T-cell (primary cell): Measurements from ENCODE around the gene CACNG4. TPM values are rescaled to one million over a fixed set of nuclear protein-coding genes. Genes with fewer than 3 reads are reported as not detected.

Experiments used
- ATAC-seq, 4 experiments: fragments of 200-7000 bp in 3 of 4; fragments of 150-1000 bp in 1 of 4; cut with Tn5 transposase; replicated peaks in 1 of 4; 1 replicate in 3 of 4; 2 replicates in 1 of 4; pipeline ENCODE4 v1.10.0; 2021; ENCODE audit warnings: moderate library complexity in 3 of 4, mild to moderate bottlenecking in 2 of 4, moderate number of reproducible peaks in 1 of 4
- CTCF ChIA-PET, 2 donors: fragments of 300-600 bp; sonication (Branson Sonifier 250); formaldehyde crosslinking; loops; one replicate each; lab custom pipeline; 2022; ENCODE audit warnings: antibody characterized with exemption in 2 of 2; lab: Charles Lee
- POLR2A ChIA-PET, 2 donors: fragments of 300-600 bp; sonication (Branson Sonifier 250); formaldehyde crosslinking; loops; one replicate each; lab custom pipeline; 2022; ENCODE audit warnings: antibody characterized with exemption in 2 of 2; lab: Charles Lee
- DNase-seq, 35 experiments: peaks; one replicate each; pipeline versions ENCODE4 v3.0.0 to v3.0.0-alpha.2; 2013 to 2023
- H3K27ac ChIP-seq: one replicate; pipeline ENCODE4 v1.5.1; 2013; ENCODE audit warnings: low read length
- H3K27me3 ChIP-seq, 2 experiments: replicated peaks in 1 of 2; 1 replicate in 1 of 2; 2 replicates in 1 of 2; pipeline versions ENCODE4 v1.6.1 to v1.7.0; 2013; ENCODE audit warnings: low read length in 1 of 2, mixed read lengths in 1 of 2; ENCODE audit not compliant: control insufficient read depth in 2 of 2, insufficient read depth in 2 of 2; ENCODE audit errors: extremely low read depth in 1 of 2
- H3K36me3 ChIP-seq, 2 donors: 1 replicate in 1 of 2; 2 replicates in 1 of 2; pipeline versions ENCODE4 v1.6.1 to v1.7.0; 2013; ENCODE audit warnings: low read length in 1 of 2; ENCODE audit not compliant: control insufficient read depth in 2 of 2, insufficient read depth in 1 of 2; ENCODE audit errors: extremely low read depth in 1 of 2
- H3K4me1 ChIP-seq, 2 experiments: 1 replicate in 1 of 2; 2 replicates in 1 of 2; pipeline versions ENCODE4 v1.6.1 to v1.7.0; 2013; ENCODE audit warnings: low read length in 2 of 2, mixed read lengths in 1 of 2; ENCODE audit not compliant: insufficient read depth in 2 of 2, control insufficient read depth in 1 of 2; ENCODE audit errors: extremely low read depth in 1 of 2
- H3K4me3 ChIP-seq, 2 donors: 1 replicate in 1 of 2; 2 replicates in 1 of 2; pipeline versions ENCODE4 v1.5.1 to v1.7.0; 2013; ENCODE audit warnings: mild to moderate bottlenecking in 2 of 2, low read length in 1 of 2, moderate library complexity in 1 of 2; ENCODE audit not compliant: control insufficient read depth in 1 of 2; ENCODE audit errors: extremely low read depth in 1 of 2
- H3K9me3 ChIP-seq: 2 replicates; pipeline ENCODE4 v1.7.0; 2013
- H3K27ac Mint-ChIP-seq, 2 donors: one replicate each; pipeline ENCODE4 v1.8.0; 2020 to 2021; ENCODE audit warnings: mild to moderate bottlenecking in 2 of 2, mixed read lengths in 2 of 2
- H3K27me3 Mint-ChIP-seq, 2 donors: one replicate each; pipeline ENCODE4 v1.8.0; 2021 to 2022; ENCODE audit warnings: mixed read lengths in 2 of 2
- H3K36me3 Mint-ChIP-seq: one replicate; pipeline ENCODE4 v1.8.0; 2021; ENCODE audit warnings: mixed read lengths
- H3K4me1 Mint-ChIP-seq, 3 donors: one replicate each; pipeline ENCODE4 v1.8.0; 2020 to 2022; ENCODE audit warnings: mixed read lengths in 3 of 3, mild to moderate bottlenecking in 1 of 3
- H3K4me3 Mint-ChIP-seq, 3 donors: one replicate each; pipeline ENCODE4 v1.8.0; 2020 to 2022; ENCODE audit warnings: mild to moderate bottlenecking in 3 of 3, mixed read lengths in 3 of 3, moderate library complexity in 3 of 3
- H3K9me3 Mint-ChIP-seq, 3 donors: one replicate each; pipeline ENCODE4 v1.8.0; 2020 to 2022; ENCODE audit warnings: mixed read lengths in 3 of 3
- WGBS: methylation state at CpG from one replicate; pipeline ENCODE4 v1.1.5; 2013; ENCODE audit warnings: missing lambda C conversion rate; ENCODE audit not compliant: insufficient coverage; 5-methylcytosine and 5-hydroxymethylcytosine counted together
- total RNA-seq, 35 experiments: library from RNA in 6 of 35; stranded (reverse) in 6 of 35; fragments of 120-200 nt in 1 of 35; gene quantifications; one replicate each; pipeline versions ENCODE4 v1.2.1 to v1.2.4 and lab custom pipeline; 2013 to 2026

The CACNG4 gene
- total RNA-seq, 5 donors from 2014 or later (not counting 1 experiment from before 2014, with no cell fraction given), result 0.06 to 0.20 (median 0.13) TPM; not detected in 2

DNA sequence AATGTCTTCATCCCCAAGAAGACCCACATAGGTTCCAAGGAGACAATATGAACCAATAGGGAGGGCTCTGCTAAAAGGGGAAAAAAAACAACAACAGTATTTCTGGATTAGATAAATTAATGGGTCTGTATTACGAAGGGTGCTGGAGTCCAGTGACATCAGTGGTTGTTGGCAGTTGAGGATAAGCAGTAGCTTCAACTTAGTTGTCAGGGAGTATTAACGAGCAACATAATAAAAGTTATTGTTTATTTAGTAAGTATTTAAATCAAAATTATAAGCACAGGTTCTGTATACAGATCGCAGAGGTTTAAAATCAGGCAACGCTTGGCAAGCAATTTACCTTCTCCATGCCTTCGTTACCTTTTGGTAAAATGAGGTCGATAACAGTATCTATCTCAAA is 7.6 kb upstream of the CACNG4 start:
- DNase-seq, result no peak
- H3K4me1 Mint-ChIP-seq, result no peaks in the 10 kb centered on the region
- H3K9me3 Mint-ChIP-seq, result no peaks in the 10 kb centered on the region
- H3K4me3 ChIP-seq, result no peak overlapping the region
- no peaks in the 10 kb centered on the region for H3K36me3 Mint-ChIP-seq
- no peaks in the 10 kb centered on the region for H3K9me3 ChIP-seq
- no peak for ATAC-seq
- H3K27ac ChIP-seq, result no peak overlapping the region
- H3K4me3 Mint-ChIP-seq, result no peak overlapping the region
- CTCF ChIA-PET, result no interaction called here
- POLR2A ChIA-PET, result interaction anchor here in 1 of 2 donors (0.5 to 0.9 kb wide), 2 partner anchors 144 to 1894 kb away, joined by 3 to 4 read pairs; no protein-coding TSS in a partner anchor
- no peaks in the 10 kb centered on the region for H3K4me1 ChIP-seq
- peaks cover 0 to 41% of the 10 kb centered on the region in 2 experiments for H3K27me3 ChIP-seq
- no peaks in the 10 kb centered on the region for H3K36me3 ChIP-seq
- H3K27me3 Mint-ChIP-seq, result peaks cover 12 to 17% of the 10 kb centered on the region in 2 donors
- H3K27ac Mint-ChIP-seq, result no peak overlapping the region
- WGBS, result 96% methylated on average over 4 of the region's 6 CpGs

- no peaks in the 10 kb centered on the region for H3K4me1 Mint-ChIP-seq
- ChIA-PET POLR2A (interaction anchor here in 1 of 2 donors (0.5 to 0.9 kb wide), 2 partner anchors 145 to 1894 kb away, joined by 3 to 4 read pairs; no protein-coding TSS in a partner anchor), CTCF (interaction anchor here in 1 of 2 donors (0.6 kb wide), 1 partner anchor 14 kb away, joined by 5 read pairs; no protein-coding TSS in a partner anchor)
- no peaks in the 10 kb centered on the region for H3K4me1 ChIP-seq
- no peak overlapping the region for H3K27ac ChIP-seq
- H3K27me3 ChIP-seq, result peaks cover 3 to 45% of the 10 kb centered on the region in 2 experiments
- H3K4me3 ChIP-seq, result no peak overlapping the region
- 90% methylated on average over 2 of the region's 8 CpGs for WGBS
- H3K9me3 ChIP-seq, result no peaks in the 10 kb centered on the region
- ATAC-seq (no peak), DNase-seq (no peak)
- H3K27me3 Mint-ChIP-seq, result peaks cover 16 to 21% of the 10 kb centered on the region in 2 donors
- H3K36me3 ChIP-seq, result no peaks in the 10 kb centered on the region
- no peaks in the 10 kb centered on the region for H3K36me3 Mint-ChIP-seq
- H3K27ac Mint-ChIP-seq, result no peak overlapping the region
- H3K9me3 Mint-ChIP-seq, result no peaks in the 10 kb centered on the region
- H3K4me3 Mint-ChIP-seq, result no peak overlapping the region
Observed at GRCh38 chr17:66957343-66957742, 7.2 kb upstream of the CACNG4 start.

DNA sequence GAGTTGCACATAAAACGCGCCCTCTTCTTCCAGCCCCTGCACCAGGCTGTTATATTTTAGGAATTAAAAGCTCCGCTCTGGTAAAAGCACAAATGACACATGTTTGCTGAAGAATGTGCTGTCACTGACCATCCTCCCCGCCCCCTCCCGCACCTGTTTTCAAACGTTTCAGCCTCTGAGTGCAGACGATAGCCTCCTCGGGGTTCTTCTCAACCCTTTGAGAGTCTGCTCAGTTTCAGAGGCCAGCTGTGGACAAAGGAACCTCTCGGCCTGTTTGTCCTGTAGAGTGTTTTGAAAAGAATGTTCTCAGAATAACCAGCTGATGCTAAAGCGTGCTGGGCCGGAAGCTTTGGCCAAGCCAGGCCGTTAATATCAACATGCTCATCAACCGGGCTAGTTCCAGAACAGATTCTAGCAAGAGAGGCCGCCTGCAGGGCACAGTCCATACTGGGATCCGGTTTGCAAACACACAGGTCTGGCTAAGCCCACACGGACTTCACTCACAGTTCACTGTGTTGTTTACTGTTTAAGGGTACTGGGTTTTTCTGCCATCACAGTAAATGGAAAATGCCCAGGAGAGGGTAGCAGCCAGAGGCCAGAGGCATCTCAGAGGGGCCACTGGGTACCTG is 6.4 kb upstream of the CACNG4 start:
- no peaks in the 10 kb centered on the region for H3K36me3 ChIP-seq
- peaks cover 4 to 47% of the 10 kb centered on the region in 2 experiments for H3K27me3 ChIP-seq
- ATAC-seq (no peak), DNase-seq (no peak)
- ChIA-PET POLR2A (no interaction called here), CTCF (interaction anchor here in 1 of 2 donors (0.6 kb wide), 1 partner anchor 15 kb away, joined by 5 read pairs; no protein-coding TSS in a partner anchor)
- WGBS, result 76% methylated on average over 14 of the region's 16 CpGs
- Mint-ChIP-seq H3K4me1 (peaks cover 0 to 2% (median 0%) of the 10 kb centered on the region in 3 donors), H3K36me3 (no peaks in the 10 kb centered on the region), H3K27me3 (peaks cover 23 to 27% of the 10 kb centered on the region in 2 donors), H3K27ac (no peak overlapping the region), H3K9me3 (no peaks in the 10 kb centered on the region), H3K4me3 (no peak overlapping the region)
- no peak overlapping the region for H3K27ac ChIP-seq
- no peaks in the 10 kb centered on the region for H3K4me1 ChIP-seq
- no peak overlapping the region for H3K4me3 ChIP-seq
- H3K9me3 ChIP-seq, result no peaks in the 10 kb centered on the region

DNA sequence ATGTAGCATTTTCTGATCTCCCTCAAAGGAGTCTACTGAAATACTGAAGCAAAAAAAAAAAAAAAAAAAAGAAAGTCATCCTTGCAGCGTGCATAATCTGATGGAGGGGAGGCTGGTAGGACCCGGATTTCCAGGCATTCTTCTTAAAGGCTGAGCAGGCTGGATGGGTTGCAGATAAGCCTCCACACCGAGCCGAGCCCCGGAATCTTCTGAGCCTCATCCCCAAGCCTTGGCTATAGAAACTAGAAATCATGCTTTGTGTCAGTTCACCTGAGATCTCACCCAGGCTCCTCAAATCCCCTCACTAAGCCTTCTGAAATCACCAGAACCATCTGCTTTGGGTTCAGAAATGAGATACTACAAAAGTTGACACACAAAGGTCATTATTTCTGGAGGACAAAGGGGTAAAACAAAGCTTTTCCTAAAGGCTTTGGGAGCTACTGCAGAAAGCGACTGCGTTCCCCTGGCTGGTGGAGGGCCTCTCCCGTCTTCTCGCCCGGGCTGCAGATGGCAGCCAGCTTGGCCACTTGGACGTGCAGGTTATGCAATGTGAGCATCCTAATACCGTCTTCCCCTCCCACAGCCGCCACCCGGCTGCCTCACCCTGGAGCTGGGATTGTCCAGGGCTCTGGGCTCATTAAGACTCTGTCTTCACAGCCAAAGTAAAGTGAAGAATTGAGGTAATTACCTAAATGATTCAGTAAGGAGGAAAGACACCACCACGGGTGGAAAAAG is 4.7 kb upstream of the CACNG4 start:
- Mint-ChIP-seq H3K27ac (no peak overlapping the region), H3K4me1 (peaks cover 0 to 11% (median 5%) of the 10 kb centered on the region in 3 donors), H3K36me3 (no peaks in the 10 kb centered on the region), H3K4me3 (no peak overlapping the region), H3K27me3 (peaks cover 34 to 35% of the 10 kb centered on the region in 2 donors), H3K9me3 (no peaks in the 10 kb centered on the region)
- DNase-seq, result no peak
- ATAC-seq, result no peak
- Histone ChIP-seq H3K4me1 (peaks cover 0 to under 1% of the 10 kb centered on the region in 2 experiments), H3K9me3 (no peaks in the 10 kb centered on the region), H3K4me3 (no peak overlapping the region), H3K36me3 (no peaks in the 10 kb centered on the region), H3K27me3 (peaks cover 4 to 47% of the 10 kb centered on the region in 2 experiments), H3K27ac (no peak overlapping the region)
- ChIA-PET CTCF (no interaction called here), POLR2A (no interaction called here)
- 88% methylated on average over 9 of the region's 15 CpGs for WGBS

GRCh38 chr17:66960613-66961012 is 3.9 kb upstream of the CACNG4 start:
- no peak overlapping the region for H3K27ac Mint-ChIP-seq
- Histone ChIP-seq H3K4me1 (peaks cover 0 to 3% of the 10 kb centered on the region in 2 experiments), H3K4me3 (no peak overlapping the region), H3K9me3 (no peaks in the 10 kb centered on the region), H3K27me3 (peaks cover 4 to 52% of the 10 kb centered on the region in 2 experiments), H3K27ac (no peak overlapping the region), H3K36me3 (no peaks in the 10 kb centered on the region)
- peaks cover 0 to 11% (median 5%) of the 10 kb centered on the region in 3 donors for H3K4me1 Mint-ChIP-seq
- H3K27me3 Mint-ChIP-seq, result peaks cover 34 to 36% of the 10 kb centered on the region in 2 donors
- no peak overlapping the region for H3K4me3 Mint-ChIP-seq
- 91% methylated on average over 6 of the region's 8 CpGs for WGBS
- H3K9me3 Mint-ChIP-seq, result no peaks in the 10 kb centered on the region
- ChIA-PET POLR2A (no interaction called here), CTCF (no interaction called here)
- ATAC-seq (no peak), DNase-seq (no peak)
- no peaks in the 10 kb centered on the region for H3K36me3 Mint-ChIP-seq

DNA sequence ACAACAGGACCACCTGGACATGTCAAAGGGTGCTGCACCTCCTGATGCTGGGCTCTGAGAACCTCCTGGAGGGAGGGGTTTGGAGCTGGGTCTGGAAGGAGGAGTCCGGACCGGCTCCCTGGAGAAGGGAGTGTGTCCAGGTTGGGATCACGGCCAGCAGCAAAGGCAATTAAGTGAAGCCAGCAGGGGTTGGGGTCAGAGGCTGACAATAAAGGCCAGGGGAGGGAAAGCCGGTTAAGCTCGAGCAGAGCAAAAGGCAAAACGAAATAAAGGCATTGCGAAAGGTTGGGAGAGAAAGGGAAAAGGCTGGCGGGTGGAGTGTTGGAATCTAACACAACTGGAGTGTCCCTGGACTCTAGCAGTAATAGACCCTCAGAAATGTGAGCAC is 992 bp upstream of the CACNG4 start:
- Histone ChIP-seq H3K4me1 (peaks cover 0 to 12% of the 10 kb centered on the region in 2 experiments), H3K27ac (no peak overlapping the region), H3K4me3 (no peak overlapping the region), H3K36me3 (no peaks in the 10 kb centered on the region), H3K9me3 (no peaks in the 10 kb centered on the region), H3K27me3 (peaks cover 7 to 67% of the 10 kb centered on the region in 2 experiments)
- H3K36me3 Mint-ChIP-seq, result no peaks in the 10 kb centered on the region
- 54% methylated on average over 3 of the region's 8 CpGs for WGBS
- H3K27me3 Mint-ChIP-seq, result peaks cover 55 to 57% of the 10 kb centered on the region in 2 donors
- peak overlapping the region; percentile 66 to 73 (median 66) for H3K4me3 Mint-ChIP-seq
- no peak overlapping the region for H3K27ac Mint-ChIP-seq
- no peak for ATAC-seq
- peaks cover 10 to 22% (median 14%) of the 10 kb centered on the region in 3 donors for H3K4me1 Mint-ChIP-seq
- ChIA-PET CTCF (no interaction called here), POLR2A (no interaction called here)
- no peaks in the 10 kb centered on the region for H3K9me3 Mint-ChIP-seq
- DNase-seq, result no peak
